Prostate gland (tissue), 2 donors: Measurements from ENCODE around the gene DLGAP4. TPM values are rescaled to one million over a fixed set of nuclear protein-coding genes. Genes with fewer than 3 reads are reported as not detected.

Source experiments
- DNase-seq: peaks from one replicate; pipeline ENCODE4 v3.0.0-alpha.2; 2019; ENCODE audit warnings: low spot score
- H3K27ac ChIP-seq, 2 donors: fragments of 200-600 bp; sonication (generic); 2 replicates each; pipeline ENCODE4 v1.5.1; 2017 to 2019
- H3K27me3 ChIP-seq: fragments of 200-600 bp; sonication (generic); replicated peaks from 2 replicates; pipeline ENCODE4 v1.5.1; 2019; ENCODE audit not compliant: insufficient read depth
- H3K36me3 ChIP-seq, 2 donors: fragments of 200-600 bp; sonication (generic); 1 replicate in 1 of 2; 2 replicates in 1 of 2; pipeline versions ENCODE4 v1.5.1 to v1.8.1; 2017 to 2019
- H3K4me1 ChIP-seq: fragments of 200-600 bp; sonication (generic); replicated peaks from 2 replicates; pipeline ENCODE4 v1.5.1; 2019
- H3K4me3 ChIP-seq, 2 donors: fragments of 200-600 bp; sonication (generic); 2 replicates each; pipeline ENCODE4 v1.5.1; 2017 to 2019
- H3K9me3 ChIP-seq: fragments of 200-600 bp; sonication (generic); 2 replicates; pipeline ENCODE4 v1.5.1; 2017
- POLR2A ChIP-seq: fragments of 450-650 bp; IDR thresholded peaks from one replicate; pipeline ENCODE4 v1.6.1; 2016; ENCODE audit warnings: antibody characterized with exemption, mild to moderate bottlenecking
- POLR2AphosphoS5 ChIP-seq: sonication (generic); formaldehyde crosslinking; IDR thresholded peaks from one replicate; pipeline ENCODE4 v1.6.1; 2017; ENCODE audit warnings: antibody characterized with exemption
- WGBS: methylation state at CpG from one replicate; pipeline ENCODE4 v1.1.5; 2018; 5-methylcytosine and 5-hydroxymethylcytosine counted together
- intact Hi-C: fragments of 100-400 bp; cut with DNase I; formaldehyde crosslinking; loops from one replicate; pipeline ENCODE4 v1.14.2; 2022
- total RNA-seq, 2 donors: library from RNA; depleted of rRNA; stranded (reverse); fragments of >200 nt; gene quantifications; one replicate each; pipeline ENCODE4 v1.1.0, GENCODE V29; 2016
- TF ChIP-seq, protein P1 (sequence below), 4 experiments: fragments of 200-600 bp in 2 of 4; fragments of 450-650 bp in 2 of 4; sonication (generic) in 2 of 4; IDR thresholded peaks; 1 replicate in 3 of 4; 2 replicates in 1 of 4; pipeline ENCODE4 v1.5.1; 2016 to 2019; ENCODE audit warnings: antibody characterized with exemption in 4 of 4, mild to moderate bottlenecking in 2 of 4, moderate library complexity in 2 of 4

The DLGAP4 gene
- total RNA-seq, 2 donors from 2014 or later = 38.0 to 104 TPM

DNA sequence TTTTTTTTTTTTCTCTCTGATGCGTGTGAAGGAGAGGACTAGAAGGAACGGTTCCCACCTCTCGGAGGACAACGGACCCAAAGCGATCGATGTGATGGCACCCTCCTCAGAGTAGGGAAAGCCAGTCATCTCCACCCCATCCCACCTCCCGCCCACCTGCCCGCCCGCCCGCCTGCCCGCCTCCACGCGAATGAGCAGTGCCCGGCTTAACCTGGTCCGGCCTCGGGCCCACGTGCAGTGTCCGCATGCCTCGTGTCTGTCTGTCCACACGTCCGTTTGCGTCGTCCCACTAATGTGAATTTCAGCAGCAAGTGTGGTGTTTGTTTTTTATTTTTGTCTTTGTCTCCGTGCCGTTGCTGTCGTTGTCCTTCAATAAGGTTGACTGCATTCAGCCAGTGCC, 193.1 kb downstream of the DLGAP4 start:
- TF ChIP-seq POLR2A (no peak), POLR2AphosphoS5 (no peak)
- TF ChIP-seq, protein P1, sequence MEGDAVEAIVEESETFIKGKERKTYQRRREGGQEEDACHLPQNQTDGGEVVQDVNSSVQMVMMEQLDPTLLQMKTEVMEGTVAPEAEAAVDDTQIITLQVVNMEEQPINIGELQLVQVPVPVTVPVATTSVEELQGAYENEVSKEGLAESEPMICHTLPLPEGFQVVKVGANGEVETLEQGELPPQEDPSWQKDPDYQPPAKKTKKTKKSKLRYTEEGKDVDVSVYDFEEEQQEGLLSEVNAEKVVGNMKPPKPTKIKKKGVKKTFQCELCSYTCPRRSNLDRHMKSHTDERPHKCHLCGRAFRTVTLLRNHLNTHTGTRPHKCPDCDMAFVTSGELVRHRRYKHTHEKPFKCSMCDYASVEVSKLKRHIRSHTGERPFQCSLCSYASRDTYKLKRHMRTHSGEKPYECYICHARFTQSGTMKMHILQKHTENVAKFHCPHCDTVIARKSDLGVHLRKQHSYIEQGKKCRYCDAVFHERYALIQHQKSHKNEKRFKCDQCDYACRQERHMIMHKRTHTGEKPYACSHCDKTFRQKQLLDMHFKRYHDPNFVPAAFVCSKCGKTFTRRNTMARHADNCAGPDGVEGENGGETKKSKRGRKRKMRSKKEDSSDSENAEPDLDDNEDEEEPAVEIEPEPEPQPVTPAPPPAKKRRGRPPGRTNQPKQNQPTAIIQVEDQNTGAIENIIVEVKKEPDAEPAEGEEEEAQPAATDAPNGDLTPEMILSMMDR (IDR thresholded peaks at IDR 0.05) = no peak
- intact Hi-C loops = no loop called here
- Histone ChIP-seq H3K27me3 (no peaks in the 10 kb centered on the region), H3K9me3 (no peaks in the 10 kb centered on the region), H3K4me1 (no peaks in the 10 kb centered on the region), H3K27ac (no peak overlapping the region), H3K4me3 (no peak overlapping the region), H3K36me3 (peaks cover 6 to 20% of the 10 kb centered on the region in 2 donors)
- no peak for DNase-seq
- 84% methylated on average over 26 of the region's 26 CpGs for WGBS

DNA sequence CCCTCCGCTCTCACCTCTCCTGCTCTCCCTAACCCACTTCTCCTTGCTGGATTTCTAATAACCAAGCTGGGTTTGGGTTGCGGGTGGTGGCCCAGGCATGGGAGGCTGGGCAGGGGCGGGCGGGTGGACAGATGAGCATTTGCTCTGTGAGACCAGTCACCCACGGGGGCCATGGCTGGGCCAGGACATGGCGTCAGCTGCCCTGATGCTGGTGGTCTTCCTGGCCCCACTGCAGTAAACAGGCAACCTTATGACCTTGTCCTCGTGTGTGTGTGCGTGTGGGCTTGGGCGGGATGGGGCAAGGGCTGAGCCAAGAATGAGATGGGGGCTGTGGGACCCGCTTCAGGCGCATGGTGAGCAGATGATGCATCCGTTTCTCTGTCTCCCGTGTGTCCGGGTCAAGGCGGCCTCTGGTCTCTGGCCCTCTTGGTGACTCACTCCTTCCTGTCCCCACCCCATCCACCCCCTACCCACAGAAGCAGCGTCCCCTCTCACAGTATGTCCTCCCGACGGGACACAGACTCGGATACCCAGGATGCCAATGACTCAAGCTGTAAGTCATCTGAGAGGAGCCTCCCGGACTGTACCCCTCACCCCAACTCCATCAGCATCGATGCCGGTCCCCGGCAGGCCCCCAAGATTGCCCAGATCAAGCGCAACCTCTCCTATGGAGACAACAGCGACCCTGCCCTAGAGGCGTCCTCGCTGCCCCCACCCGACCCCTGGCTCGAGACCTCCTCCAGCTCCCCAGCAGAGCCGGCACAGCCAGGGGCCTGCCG, 193.8 kb downstream of the DLGAP4 start:
- Histone ChIP-seq H3K9me3 (no peaks in the 10 kb centered on the region), H3K4me3 (no peak overlapping the region), H3K4me1 (no peaks in the 10 kb centered on the region), H3K27ac (no peak overlapping the region), H3K36me3 (peaks cover 6 to 20% of the 10 kb centered on the region in 2 donors), H3K27me3 (no peaks in the 10 kb centered on the region)
- 84% methylated on average over 31 of the region's 31 CpGs for WGBS
- intact Hi-C loops = no loop called here
- TF ChIP-seq POLR2AphosphoS5 = no peak
- no peak for TF ChIP-seq POLR2A
- TF ChIP-seq, protein P1 (IDR thresholded peaks at IDR 0.05) = no peak
- DNase-seq = no peak

DNA sequence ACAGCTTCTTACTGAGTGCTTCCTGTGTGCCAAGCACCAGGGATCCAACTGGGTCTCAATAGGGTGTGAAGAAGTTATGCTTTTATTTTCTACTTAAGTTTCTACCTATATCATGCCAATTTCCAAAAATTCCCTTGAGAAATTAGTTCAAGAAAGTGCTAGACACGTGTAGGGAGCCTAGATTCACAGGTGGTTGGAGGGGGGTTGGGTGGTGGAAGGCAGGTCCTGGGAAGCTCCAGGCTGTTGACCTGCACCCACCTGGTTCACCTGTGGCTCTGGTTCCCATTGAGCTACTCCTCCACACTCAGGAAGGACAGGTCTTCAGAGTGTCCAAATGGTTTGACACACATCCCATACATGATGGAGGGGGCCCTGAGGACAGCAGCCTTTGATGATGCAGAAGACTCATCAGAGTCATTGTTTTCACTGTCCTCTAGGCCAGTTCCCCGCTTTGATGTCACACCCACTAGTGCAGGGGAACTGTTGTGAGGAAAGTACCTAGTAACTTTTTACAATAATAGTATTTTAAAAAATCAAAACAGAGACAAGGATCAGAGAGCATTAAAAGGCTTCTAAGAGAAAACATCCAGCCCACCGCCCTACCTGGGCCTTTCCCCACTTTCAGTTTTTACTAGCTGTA, 195.3 kb downstream of the DLGAP4 start:
- TF ChIP-seq POLR2A = no peak
- TF ChIP-seq POLR2AphosphoS5 = no peak
- TF ChIP-seq, protein P1 (IDR thresholded peaks at IDR 0.05) = no peak
- Histone ChIP-seq H3K4me1 (no peaks in the 10 kb centered on the region), H3K4me3 (no peak overlapping the region), H3K27me3 (no peaks in the 10 kb centered on the region), H3K27ac (no peak overlapping the region), H3K9me3 (no peaks in the 10 kb centered on the region), H3K36me3 (peaks cover 6 to 20% of the 10 kb centered on the region in 2 donors)
- 58% methylated on average over 3 of the region's 3 CpGs for WGBS
- intact Hi-C loops = no loop called here
- no peak for DNase-seq

DNA sequence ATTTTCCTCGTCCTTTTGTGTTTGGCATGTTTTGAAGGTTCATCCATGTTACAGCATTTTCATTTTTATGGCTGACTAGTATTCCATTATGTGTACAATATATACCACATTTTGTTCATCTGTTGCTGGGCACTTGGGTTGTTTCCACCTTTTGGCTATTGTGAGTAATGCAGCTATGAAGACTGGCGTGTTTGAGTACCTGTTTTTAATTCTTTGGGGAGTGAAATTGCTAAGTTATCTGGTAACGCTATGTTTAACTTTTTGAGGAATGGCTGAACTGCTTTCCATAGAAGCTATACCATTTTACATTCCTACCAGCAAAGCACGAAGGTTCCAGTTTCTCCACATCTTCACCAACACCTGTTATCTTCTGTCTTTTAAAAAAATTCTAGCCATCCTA, 198.2 kb downstream of the DLGAP4 start:
- DNase-seq = no peak
- Histone ChIP-seq H3K9me3 (no peaks in the 10 kb centered on the region), H3K27me3 (no peaks in the 10 kb centered on the region), H3K27ac (no peak overlapping the region), H3K4me3 (no peak overlapping the region), H3K36me3 (peaks cover 0 to 6% of the 10 kb centered on the region in 2 donors), H3K4me1 (no peaks in the 10 kb centered on the region)
- 96% methylated on average over 4 of the region's 4 CpGs for WGBS
- TF ChIP-seq POLR2A (no peak), POLR2AphosphoS5 (no peak)
- TF ChIP-seq, protein P1 (IDR thresholded peaks at IDR 0.05) = no peak
- intact Hi-C loops = no loop called here
